ENCODE results near the gene NLK. TPM values are rescaled to one million over a fixed set of nuclear protein-coding genes. Genes with fewer than 3 reads are reported as not detected.

Gene NLK
- total RNA-seq, 1 experiment from 2014 or later: 12.8 TPM

GRCh38 chr17:28113269-28113668 lies 70.8 kb downstream of the NLK start:
- H3K79me2 ChIP-seq (ENCODE audit: insufficient read depth, low read length): 0 out of 2 replicates have a peak, but pooled peaks cover 11% of the 10 kb centered on the region
- BruUV-seq (replicated peaks): no TSS peak
- intact Hi-C loops (cut with micrococcal nuclease): no loop called here
- ChIA-PET RAD21 (ENCODE audit: low non-redundant PET in 1 of 2, low total read pairs in 2 of 2, uncharacterized antibody in 2 of 2, unreplicated experiment in 2 of 2) (no interaction called here), CTCF (no interaction called here), POLR2A (no interaction called here)
- no peaks in the 10 kb centered on the region for H3K9me2 ChIP-seq (ENCODE audit: insufficient read depth)
- ATAC-seq (no peak), DNase-seq (ENCODE audit: low read depth, low spot score) (no peak)
- H2AFZ ChIP-seq (ENCODE audit: low read depth, low read length, poor library complexity, severe bottlenecking): no peak overlapping the region
- H3K36me3 ChIP-seq (ENCODE audit: control insufficient read depth in 1 of 2, insufficient read depth in 2 of 2, low read length in 2 of 2): no peaks in the 10 kb centered on the region
- no peak overlapping the region for H3K27ac ChIP-seq (ENCODE audit: low read depth, low read length)
- H4K20me1 ChIP-seq (ENCODE audit: insufficient read depth): no peaks in the 10 kb centered on the region
- H3K4me1 ChIP-seq (ENCODE audit: control insufficient read depth in 1 of 2, insufficient read depth in 2 of 2, low read length in 2 of 2): no peaks in the 10 kb centered on the region
- no peak for TF ChIP-seq EZH2phosphoT487 (IDR thresholded peaks at IDR 0.05; ENCODE audit: borderline replicate concordance)
- TF ChIP-seq JUND (IDR thresholded peaks at IDR 0.05): no peak
- TF ChIP-seq EZH2 (IDR thresholded peaks at IDR 0.05): no peak
- TF ChIP-seq ELF1 (IDR thresholded peaks at IDR 0.05; ENCODE audit: borderline replicate concordance, low read depth): no peak
- no peak for TF ChIP-seq REST (IDR thresholded peaks at IDR 0.05; ENCODE audit: low read depth)
- TF ChIP-seq EGR1 (IDR thresholded peaks at IDR 0.05; ENCODE audit: low read depth): no peak
- no peak for TF ChIP-seq TCF7L2 (IDR thresholded peaks at IDR 0.05; ENCODE audit: borderline replicate concordance, extremely low read depth, insufficient read depth, insufficient read length)
- TF ChIP-seq CEBPB (IDR thresholded peaks at IDR 0.05; ENCODE audit: low read depth): no peak
- no peak for TF ChIP-seq RAD21 (IDR thresholded peaks at IDR 0.05; ENCODE audit: low read depth)
- TF ChIP-seq MAX (IDR thresholded peaks at IDR 0.05): no peak
- no peak for TF ChIP-seq POLR2AphosphoS5 (IDR thresholded peaks at IDR 0.05; ENCODE audit: low read depth, low read length)
- H3K4me2 ChIP-seq (ENCODE audit: low read length): no peak overlapping the region
- no peaks in the 10 kb centered on the region for H3K27me3 ChIP-seq (ENCODE audit: insufficient read depth, low read length)
- no peaks in the 10 kb centered on the region for H3K9me3 ChIP-seq (ENCODE audit: control insufficient read depth in 1 of 2, insufficient read depth in 1 of 2, low read depth in 1 of 2, low read length in 2 of 2)
- no peak overlapping the region for H3K9ac ChIP-seq (ENCODE audit: low read length)
- no peak overlapping the region for H3K4me3 ChIP-seq (replicated peaks in 1 of 2; ENCODE audit: low read depth in 1 of 2, low read length in 2 of 2)

Data from HCT116 (cell line).